Measurements from ENCODE around the gene GINS3.
"Not testable (repeated sequence)": the region's sequence is repeated elsewhere in the genome, so short reads cannot be mapped to it uniquely, and the experiment has no call there.

GINS3 gene

GRCh38 chr16:58389724-58390123, 2.5 kb upstream of the GINS3 start:
- no peak for DNase-seq (ENCODE audit: low read depth in 2 of 2)

DNA sequence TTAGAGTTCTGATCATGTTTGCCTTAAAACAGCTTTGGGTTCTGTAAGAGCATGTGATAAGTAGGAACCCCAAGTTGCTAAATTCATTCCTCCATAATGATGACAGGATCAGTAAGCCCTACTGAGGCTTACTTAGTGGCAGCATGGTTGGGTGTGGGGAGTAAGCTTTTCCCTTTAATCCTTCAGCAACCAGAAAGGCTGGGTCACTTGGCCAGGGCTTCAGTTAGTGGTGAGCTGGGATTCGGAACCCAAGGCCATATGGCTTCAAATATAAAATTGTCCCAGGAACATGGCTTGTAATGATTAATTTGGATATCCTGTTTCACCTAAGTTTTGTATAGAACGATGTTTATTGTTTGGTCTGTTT, 850 bp downstream of the GINS3 start:
- DNase-seq (ENCODE audit: low read depth in 2 of 2) = no peak

GRCh38 chr16:58396897-58397296, 4.6 kb downstream of the GINS3 start:
- not testable (repeated sequence) for DNase-seq (ENCODE audit: low read depth in 2 of 2)

GRCh38 chr16:58399718-58400633, 7.7 kb downstream of the GINS3 start:
- no peak for DNase-seq (ENCODE audit: low read depth in 2 of 2)

DNA sequence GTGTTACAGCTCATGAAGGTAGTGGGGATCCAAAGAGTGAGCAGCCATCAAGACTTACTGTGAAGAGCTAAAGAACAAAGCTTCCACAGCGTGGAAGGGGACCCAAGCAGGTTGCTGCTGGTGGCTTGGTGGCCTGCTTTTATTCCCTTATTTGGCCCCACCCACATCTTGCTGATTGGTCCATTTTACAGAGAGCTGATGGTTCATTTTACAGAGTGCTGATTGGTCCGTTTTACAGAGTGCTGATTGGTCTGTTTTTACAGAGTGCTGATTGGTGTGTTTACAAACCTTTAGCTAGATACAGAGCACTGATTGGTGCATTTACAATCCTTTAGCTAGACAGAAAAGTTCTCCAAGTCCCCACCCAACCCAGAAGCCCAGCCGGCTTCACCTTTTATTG, 9.0 kb downstream of the GINS3 start:
- not testable (repeated sequence) for DNase-seq (ENCODE audit: low read depth in 2 of 2)

GRCh38 chr16:58402796-58403195, 10.5 kb downstream of the GINS3 start:
- DNase-seq (ENCODE audit: low read depth in 2 of 2) = no peak

DNA sequence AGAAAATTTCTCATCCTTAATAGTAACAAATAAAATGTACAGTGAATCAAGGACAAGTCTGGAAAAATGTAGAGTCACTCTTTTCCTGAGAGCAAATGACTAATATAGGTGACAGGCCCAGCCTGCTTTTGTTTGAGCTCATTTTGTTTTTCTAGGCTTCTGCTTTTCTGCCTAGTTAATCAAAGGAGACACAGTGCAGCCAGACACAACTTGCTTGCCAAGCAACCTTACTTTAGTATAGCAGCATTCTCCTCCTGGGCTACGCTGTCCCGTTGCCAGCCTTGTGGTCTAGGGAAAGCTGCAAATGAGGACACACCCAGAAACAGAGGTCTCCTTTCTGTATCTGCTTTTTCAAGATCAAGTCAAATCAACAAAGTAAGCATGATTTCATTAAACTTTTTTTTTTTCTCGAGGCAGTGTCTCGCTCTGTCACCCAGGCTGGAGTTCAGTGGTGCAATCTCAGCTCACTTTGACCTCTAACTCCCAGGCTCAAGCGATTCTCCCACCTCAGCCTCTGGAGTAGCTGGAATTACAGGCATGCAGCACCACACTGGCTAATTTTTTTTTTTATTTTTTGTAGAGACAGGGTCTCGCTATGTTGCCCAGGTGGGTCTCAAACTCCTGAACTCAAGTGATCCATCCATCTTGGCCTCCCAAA, 17.2 kb downstream of the GINS3 start:
- no peak for DNase-seq (ENCODE audit: low read depth in 2 of 2)

GRCh38 chr16:58411336-58411735, 19.1 kb downstream of the GINS3 start:
- no peak for DNase-seq (ENCODE audit: low read depth in 2 of 2)

DNA sequence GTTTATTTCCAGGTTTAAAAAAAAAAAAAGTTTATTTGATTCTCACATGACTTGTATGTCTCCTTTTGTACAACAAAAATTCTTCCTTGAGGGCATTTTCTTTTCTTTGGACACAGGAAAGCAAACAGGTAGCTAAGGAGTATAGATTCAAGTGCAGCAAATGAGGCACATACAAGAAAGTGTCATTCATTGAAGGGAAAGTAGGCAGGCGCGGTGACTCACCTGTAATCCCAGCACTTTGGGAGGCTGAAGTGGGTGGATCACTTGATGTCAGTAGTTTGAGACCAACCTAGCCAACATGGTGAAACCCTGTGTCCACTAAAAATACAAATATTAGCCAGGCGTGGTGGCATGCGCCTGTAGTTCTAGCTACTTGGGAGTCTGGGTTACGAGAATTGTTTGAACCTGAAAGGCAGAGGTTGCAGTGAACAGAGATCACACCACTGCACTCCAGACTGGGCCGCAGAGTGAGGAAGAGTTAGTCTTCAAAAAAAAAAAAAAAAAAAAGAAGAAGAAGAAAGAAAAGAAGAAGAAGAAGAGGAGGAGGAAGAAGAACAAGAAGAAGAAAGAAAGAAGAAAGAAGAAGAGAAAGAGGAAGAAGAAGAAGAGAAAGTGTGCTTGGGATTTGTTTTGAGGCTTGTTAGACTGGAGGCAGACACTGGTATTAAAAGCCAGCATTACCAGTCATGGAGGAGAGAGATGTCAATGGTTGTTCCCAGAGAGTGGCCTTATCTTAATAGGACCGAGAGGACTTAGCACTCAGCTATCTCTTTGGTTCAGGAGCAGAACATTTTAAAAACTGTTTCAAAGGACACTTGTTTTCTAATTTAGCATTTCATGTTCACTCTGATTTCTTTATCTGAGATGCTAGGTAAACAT, 19.7 kb downstream of the GINS3 start:
- DNase-seq (ENCODE audit: low read depth in 2 of 2) = no peak

DNA sequence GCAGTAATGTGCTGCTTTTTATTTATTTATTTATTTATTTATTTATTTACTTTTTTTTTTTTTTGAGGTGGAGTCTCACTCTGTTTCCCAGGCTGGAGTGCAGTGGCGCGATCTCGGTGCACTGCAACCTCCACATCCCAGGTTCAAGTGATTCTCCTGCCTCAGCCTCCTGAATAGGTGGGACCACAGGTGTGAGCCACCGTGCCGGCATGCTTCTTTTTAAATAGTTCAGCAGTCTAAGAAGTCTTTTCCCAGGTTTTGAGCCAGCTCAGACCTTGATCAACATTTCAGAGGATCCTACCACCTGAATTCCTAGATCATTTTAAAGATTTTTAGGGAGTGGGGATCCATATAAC, 20.3 kb downstream of the GINS3 start:
- DNase-seq (ENCODE audit: low read depth in 2 of 2) = not testable (repeated sequence)

GRCh38 chr16:58413359-58413758, 21.1 kb downstream of the GINS3 start:
- DNase-seq (ENCODE audit: low read depth in 2 of 2) = no peak

- no peak for DNase-seq (ENCODE audit: low read depth in 2 of 2)
Measured at GRCh38 chr16:58415003-58415402, 22.7 kb downstream of the GINS3 start.

GRCh38 chr16:58415961-58416360, 23.7 kb downstream of the GINS3 start:
- not testable (repeated sequence) for DNase-seq (ENCODE audit: low read depth in 2 of 2)

DNA sequence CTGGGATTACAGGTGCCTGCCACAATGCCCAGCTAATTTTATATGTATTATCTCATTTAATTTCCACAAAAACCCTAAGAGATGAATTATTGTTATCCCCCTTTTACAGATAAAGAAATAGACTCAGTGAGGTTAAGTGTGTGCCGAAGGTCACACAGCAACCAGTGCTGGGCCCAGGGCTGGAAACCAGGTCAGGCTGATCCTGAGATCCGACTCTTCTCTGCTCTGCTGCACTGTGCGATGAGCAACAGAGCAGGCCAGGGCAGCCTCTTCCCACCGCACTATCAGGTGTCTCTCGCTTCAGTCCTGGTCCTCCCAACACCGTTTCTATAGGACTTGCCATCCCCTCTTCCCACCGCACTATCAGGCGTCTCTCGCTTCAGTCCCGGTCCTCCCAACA, 24.8 kb downstream of the GINS3 start:
- DNase-seq (ENCODE audit: low read depth in 2 of 2) = no peak

- no peak for DNase-seq (ENCODE audit: low read depth in 2 of 2)
Measured at GRCh38 chr16:58417600-58417999, 25.3 kb downstream of the GINS3 start.

GRCh38 chr16:58418026-58418425, 25.8 kb downstream of the GINS3 start:
- no peak for DNase-seq (ENCODE audit: low read depth in 2 of 2)

DNA sequence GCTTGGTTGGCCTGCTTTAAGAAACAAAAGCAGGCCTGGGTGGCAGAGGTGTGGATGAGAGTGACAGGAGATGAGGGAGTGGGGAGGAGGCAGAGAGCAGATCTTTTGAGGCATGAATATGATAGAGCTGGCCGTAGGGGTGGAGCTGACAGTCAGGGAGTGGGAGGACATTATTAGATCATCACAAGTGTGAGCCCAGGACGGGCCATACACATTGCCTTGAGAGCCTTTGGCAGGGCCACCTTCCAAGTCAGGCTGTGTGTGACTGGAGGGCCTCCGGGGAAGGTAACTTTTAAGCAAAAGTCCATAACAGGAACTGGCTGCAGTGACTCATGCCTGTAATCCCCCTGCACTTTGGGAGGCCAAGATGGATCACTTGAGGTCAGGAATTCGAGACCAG, 26.3 kb downstream of the GINS3 start:
- DNase-seq (ENCODE audit: low read depth in 2 of 2) = no peak

DNA sequence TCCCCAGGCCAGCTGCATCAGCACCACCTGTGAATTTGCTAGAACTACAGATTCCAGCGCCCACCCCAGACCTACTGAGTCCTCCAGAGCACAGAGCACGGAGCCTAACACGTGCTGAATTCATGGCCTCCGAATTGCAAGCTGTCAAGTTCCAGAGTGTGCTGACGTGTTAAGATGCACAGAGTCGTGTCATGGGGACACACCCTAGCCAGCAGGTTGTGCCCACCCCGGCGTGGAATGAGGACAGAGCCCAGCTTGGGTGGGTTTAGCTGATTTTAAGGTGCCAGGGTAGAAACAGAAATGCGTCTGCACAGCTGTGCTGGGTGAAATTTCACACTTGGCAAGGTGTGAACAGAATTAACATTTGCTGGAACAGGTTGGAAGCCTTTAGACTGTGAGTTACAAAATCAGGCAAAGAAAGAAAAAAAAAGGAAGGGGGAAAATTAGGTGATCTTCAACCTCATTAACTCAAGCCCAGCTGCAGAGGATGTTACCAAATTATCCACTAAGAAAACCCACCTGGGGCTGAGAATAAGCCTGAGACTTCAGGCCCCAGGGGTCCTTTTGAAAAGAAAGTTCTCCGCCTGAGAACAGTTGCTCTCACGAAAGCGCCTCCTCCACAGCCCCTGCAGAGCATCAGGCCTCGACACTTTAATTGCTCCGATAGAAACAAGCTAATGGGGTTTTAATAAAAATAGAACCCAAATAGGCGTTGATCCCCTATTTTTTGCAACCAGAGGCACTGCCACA, 27.1 kb downstream of the GINS3 start:
- no peak for DNase-seq (ENCODE audit: low read depth in 2 of 2)

GRCh38 chr16:58421059-58421458, 28.8 kb downstream of the GINS3 start:
- no peak for DNase-seq (ENCODE audit: low read depth in 2 of 2)

GRCh38 chr16:58421529-58421928, 29.3 kb downstream of the GINS3 start:
- no peak for DNase-seq (ENCODE audit: low read depth in 2 of 2)

DNA sequence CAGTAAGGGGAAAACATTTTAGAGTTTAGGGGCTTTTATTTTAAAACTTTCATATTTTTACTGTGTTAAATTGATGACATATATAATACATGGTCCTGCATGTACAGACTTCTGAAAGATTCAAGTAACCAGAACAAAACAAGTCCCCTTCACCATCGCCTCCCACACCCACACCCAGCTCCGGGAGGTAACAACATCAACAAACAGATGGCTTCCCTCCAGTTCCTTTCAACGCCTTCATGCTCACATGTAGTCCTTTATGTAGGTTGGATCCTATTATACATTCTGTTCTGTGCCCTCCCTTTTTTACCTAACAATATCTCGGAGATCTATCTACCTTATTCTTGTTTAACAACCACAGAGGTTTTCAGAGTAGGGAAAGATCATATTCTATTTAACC, 30.5 kb downstream of the GINS3 start:
- DNase-seq (ENCODE audit: low read depth in 2 of 2) = no peak

DNA sequence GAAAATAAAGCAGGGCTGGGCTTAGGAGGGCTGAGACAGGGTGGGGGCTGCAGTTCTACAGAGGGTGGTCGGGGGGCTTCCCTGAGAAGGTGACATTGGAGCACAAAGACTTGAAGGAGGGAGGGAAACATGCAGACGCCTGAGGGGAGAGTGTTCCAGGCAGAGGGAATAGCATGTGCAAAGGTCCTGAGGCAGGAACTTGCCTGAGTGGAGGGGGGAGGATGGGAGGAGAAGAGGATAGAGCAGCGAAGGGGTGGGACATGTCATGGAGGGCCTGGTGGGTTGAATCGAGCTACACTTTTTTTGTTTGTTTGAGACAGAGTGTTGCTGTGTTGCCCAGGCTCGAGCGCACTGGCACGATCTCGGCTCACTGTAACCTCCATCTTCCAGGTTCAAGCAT, 33.0 kb downstream of the GINS3 start:
- no peak for DNase-seq (ENCODE audit: low read depth in 2 of 2)
